ENCODE measurements around the gene SPTLC2. TPM values are rescaled to one million over a fixed set of nuclear protein-coding genes. Genes with fewer than 3 reads are reported as not detected.

The SPTLC2 gene
- total RNA-seq, 1 experiment from 2014 or later: 45.9 TPM

DNA sequence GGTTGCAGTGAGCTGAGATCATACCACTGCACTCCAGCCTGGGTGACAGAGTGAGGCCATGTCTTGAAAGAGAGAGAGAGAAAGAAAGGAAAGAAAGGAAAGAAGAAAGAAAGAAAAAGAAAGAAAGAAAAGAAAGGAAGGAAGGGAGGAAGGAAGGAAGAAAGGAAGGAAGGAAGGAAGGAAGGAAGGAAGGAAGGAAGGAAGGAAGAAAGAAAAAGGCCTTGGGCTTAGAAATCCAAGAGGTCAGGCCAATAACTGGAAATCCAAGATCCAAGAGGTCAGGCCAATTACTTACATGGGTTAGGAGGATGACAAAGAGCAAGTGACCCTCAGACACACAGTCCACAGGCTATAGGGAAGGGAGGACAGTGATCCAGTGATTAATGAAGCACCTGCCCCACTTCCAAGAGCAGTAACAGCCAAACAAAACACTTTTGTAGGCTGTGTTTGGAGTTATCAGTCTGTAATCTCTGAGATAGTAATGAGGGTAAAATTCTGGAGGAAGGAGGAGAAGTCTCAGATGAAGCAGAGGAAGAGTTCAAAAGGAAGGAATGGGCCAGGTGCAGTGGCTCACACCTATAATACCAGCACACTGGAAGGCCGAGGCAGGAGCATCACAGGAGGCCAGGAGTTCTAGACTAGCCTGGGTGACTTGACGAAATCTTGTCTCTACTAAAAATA is 32.2 kb upstream of the SPTLC2 start:
- CTCF ChIA-PET: no interaction called here
- Mint-ChIP-seq H3K4me1 (ENCODE audit: low read depth, unreplicated experiment) (no peaks in the 10 kb centered on the region), H3K9me3 (ENCODE audit: low read depth, unreplicated experiment) (no peaks in the 10 kb centered on the region), H3K27ac (ENCODE audit: unreplicated experiment) (no peak overlapping the region), H3K27me3 (ENCODE audit: unreplicated experiment) (no peaks in the 10 kb centered on the region), H3K36me3 (ENCODE audit: insufficient read depth, unreplicated experiment) (no peaks in the 10 kb centered on the region), H3K4me3 (ENCODE audit: low read depth, unreplicated experiment) (no peak overlapping the region)
- TF ChIP-seq, protein P1, sequence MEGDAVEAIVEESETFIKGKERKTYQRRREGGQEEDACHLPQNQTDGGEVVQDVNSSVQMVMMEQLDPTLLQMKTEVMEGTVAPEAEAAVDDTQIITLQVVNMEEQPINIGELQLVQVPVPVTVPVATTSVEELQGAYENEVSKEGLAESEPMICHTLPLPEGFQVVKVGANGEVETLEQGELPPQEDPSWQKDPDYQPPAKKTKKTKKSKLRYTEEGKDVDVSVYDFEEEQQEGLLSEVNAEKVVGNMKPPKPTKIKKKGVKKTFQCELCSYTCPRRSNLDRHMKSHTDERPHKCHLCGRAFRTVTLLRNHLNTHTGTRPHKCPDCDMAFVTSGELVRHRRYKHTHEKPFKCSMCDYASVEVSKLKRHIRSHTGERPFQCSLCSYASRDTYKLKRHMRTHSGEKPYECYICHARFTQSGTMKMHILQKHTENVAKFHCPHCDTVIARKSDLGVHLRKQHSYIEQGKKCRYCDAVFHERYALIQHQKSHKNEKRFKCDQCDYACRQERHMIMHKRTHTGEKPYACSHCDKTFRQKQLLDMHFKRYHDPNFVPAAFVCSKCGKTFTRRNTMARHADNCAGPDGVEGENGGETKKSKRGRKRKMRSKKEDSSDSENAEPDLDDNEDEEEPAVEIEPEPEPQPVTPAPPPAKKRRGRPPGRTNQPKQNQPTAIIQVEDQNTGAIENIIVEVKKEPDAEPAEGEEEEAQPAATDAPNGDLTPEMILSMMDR (IDR thresholded peaks at IDR 0.05; ENCODE audit: unreplicated experiment): no peak
- BruUV-seq (replicated peaks): no TSS peak
- DNase-seq: no peak
- intact Hi-C loops (cut with micrococcal nuclease; ENCODE audit: unreplicated experiment): no loop called here

DNA sequence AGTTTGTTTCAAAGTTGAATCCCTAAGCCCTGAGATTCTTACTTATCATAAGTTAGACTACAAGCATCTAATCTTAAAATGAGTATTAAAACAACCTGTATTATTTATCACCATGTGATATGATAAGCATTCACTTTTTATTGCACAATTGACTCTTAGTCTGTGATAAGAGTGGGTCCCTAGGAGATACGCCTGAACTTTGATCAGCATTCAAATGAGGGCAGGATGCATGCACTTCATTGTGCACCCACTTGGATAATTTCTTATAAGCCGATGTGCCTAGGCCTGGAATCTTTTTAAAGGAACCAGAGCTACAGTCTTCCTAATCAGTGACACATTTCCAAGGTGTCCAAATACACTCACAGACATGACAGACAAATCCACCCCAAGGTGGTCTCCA is 31.4 kb upstream of the SPTLC2 start:
- CTCF ChIA-PET: no interaction called here
- BruUV-seq (replicated peaks): no TSS peak
- intact Hi-C loops (cut with micrococcal nuclease; ENCODE audit: unreplicated experiment): no loop called here
- no peak for DNase-seq
- Mint-ChIP-seq H3K27me3 (ENCODE audit: unreplicated experiment) (no peaks in the 10 kb centered on the region), H3K4me1 (ENCODE audit: low read depth, unreplicated experiment) (no peaks in the 10 kb centered on the region), H3K4me3 (ENCODE audit: low read depth, unreplicated experiment) (no peak overlapping the region), H3K9me3 (ENCODE audit: low read depth, unreplicated experiment) (no peaks in the 10 kb centered on the region), H3K27ac (ENCODE audit: unreplicated experiment) (no peak overlapping the region), H3K36me3 (ENCODE audit: insufficient read depth, unreplicated experiment) (no peaks in the 10 kb centered on the region)
- TF ChIP-seq, protein P1 (IDR thresholded peaks at IDR 0.05; ENCODE audit: unreplicated experiment): no peak

DNA sequence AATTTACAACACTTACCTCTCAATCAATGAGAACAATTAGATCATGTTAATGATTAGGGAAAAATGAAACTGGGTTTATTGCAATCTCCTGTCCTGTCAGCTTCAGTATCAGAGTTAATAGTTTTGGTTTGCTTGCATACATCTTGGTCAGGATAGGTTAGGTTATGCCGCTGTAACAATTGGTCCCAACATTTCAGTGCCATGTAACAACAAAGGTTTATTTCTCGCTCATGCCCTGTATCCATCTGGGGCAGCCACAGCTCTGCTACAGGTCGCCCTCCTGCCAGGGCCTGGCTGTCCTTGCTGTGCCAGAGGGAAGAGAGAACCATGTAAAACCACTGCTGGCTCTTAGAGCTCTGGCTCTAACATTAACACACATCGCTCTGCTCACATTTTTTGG is 30.5 kb upstream of the SPTLC2 start:
- H3K36me3 Mint-ChIP-seq (ENCODE audit: insufficient read depth, unreplicated experiment): peaks cover 5% of the 10 kb centered on the region
- H3K4me1 Mint-ChIP-seq (ENCODE audit: low read depth, unreplicated experiment): no peaks in the 10 kb centered on the region

DNA sequence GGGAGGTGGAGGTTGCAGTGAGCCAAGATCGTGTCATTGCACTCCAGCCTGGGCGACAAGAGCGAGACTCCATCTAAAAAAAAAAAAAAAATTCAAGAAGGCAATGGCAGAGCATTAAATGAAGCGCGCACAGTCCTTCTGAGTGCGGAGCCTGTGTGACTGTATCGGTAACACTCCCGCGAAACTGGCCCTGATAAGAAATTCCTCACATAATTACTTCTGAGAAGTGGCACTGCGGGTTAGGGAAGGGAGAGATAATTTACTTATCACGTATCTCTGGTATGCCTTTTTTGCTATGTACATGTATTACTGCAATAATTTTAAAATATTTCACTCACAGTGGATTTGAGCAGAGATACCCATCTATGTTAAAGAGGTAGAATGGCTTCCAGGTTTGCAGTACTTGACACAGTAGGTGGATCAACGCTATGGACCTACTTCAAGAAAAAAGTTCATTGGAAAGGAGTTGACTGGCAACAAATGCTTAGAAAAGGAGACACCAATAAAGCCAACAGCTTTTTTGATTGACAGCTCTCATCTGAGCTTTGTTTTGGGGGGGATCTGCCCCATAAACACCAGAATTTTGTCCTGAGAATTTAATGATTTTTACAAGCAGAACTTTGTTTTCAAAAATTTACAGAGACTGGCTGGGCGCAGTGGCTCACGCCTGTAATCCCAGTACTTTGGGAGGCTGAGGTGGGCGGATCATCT is 29.2 kb upstream of the SPTLC2 start:
- no peak overlapping the region for H3K4me3 Mint-ChIP-seq (ENCODE audit: low read depth, unreplicated experiment)
- H3K27me3 Mint-ChIP-seq (ENCODE audit: unreplicated experiment): no peaks in the 10 kb centered on the region

More for the DNA sequence above, 30.5 kb upstream of the SPTLC2 start:
- Mint-ChIP-seq H3K4me3 (ENCODE audit: low read depth, unreplicated experiment) (no peak overlapping the region), H3K27ac (ENCODE audit: unreplicated experiment) (no peak overlapping the region), H3K27me3 (ENCODE audit: unreplicated experiment) (no peaks in the 10 kb centered on the region), H3K9me3 (ENCODE audit: low read depth, unreplicated experiment) (no peaks in the 10 kb centered on the region)
- intact Hi-C loops (cut with micrococcal nuclease; ENCODE audit: unreplicated experiment): no loop called here
- TF ChIP-seq, protein P1 (IDR thresholded peaks at IDR 0.05; ENCODE audit: unreplicated experiment): no peak
- no peak for DNase-seq
- CTCF ChIA-PET: no interaction called here
- no TSS peak for BruUV-seq (replicated peaks)

More for the DNA sequence above, 29.2 kb upstream of the SPTLC2 start:
- no peaks in the 10 kb centered on the region for H3K9me3 Mint-ChIP-seq (ENCODE audit: low read depth, unreplicated experiment)
- peaks cover 11% of the 10 kb centered on the region for H3K36me3 Mint-ChIP-seq (ENCODE audit: insufficient read depth, unreplicated experiment)
- TF ChIP-seq, protein P1 (IDR thresholded peaks at IDR 0.05; ENCODE audit: unreplicated experiment): no peak
- CTCF ChIA-PET: no interaction called here
- peaks cover 6% of the 10 kb centered on the region for H3K4me1 Mint-ChIP-seq (ENCODE audit: low read depth, unreplicated experiment)
- no TSS peak for BruUV-seq (replicated peaks)
- intact Hi-C loops (cut with micrococcal nuclease; ENCODE audit: unreplicated experiment): no loop called here
- H3K27ac Mint-ChIP-seq (ENCODE audit: unreplicated experiment): no peak overlapping the region
- DNase-seq: no peak
